Measurements from ENCODE around the gene MYOCOS.
"Not testable (repeated sequence)": the region's sequence is repeated elsewhere in the genome, so short reads cannot be mapped to it uniquely, and the experiment has no call there.

The MYOCOS gene

DNA sequence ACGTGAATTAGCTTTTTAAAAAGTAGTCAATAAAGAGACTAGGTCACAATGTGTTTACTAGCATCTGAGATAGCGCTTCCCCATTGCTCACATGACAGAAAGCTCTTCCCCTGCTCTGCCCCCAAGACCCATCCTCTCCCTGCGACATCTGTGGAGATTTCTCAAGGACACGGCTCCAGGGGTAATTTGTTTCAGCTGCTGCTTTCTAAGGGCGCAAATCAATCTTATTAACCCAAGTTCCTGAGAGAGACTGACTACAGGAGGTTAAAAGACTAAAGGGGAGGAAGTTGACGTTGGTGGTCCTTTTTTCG is at the start of gene MYOCOS:
Gene MYOCOS, plus strand, starts transcription at position 92 of the 311 bp plus-strand sequence. CDS start 1,641 bp downstream, outside the sequence.
- no peak for DNase-seq

- no peak for DNase-seq
Measured at GRCh38 chr1:171576144-171576543, 45.9 kb upstream of the MYOCOS start.

DNA sequence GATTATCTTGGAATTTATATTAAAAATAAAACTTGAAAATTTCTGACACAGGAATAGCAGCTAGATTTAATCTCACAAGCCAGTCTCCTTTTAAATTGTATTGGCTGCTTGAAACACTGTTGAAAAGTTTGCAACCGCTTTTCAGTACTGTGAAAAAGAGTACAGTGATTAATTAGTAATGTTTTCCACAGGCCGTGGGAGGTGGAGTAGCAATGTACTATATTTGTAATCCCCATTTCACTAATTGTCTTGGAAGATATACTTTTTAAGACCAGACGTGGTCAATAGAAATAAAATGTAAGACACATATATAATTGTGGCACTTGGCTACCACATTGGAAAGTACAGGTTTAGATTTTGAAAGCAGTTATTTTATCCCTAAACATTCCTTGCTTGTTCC is 40.8 kb upstream of the MYOCOS start:
- DNase-seq = no peak

DNA sequence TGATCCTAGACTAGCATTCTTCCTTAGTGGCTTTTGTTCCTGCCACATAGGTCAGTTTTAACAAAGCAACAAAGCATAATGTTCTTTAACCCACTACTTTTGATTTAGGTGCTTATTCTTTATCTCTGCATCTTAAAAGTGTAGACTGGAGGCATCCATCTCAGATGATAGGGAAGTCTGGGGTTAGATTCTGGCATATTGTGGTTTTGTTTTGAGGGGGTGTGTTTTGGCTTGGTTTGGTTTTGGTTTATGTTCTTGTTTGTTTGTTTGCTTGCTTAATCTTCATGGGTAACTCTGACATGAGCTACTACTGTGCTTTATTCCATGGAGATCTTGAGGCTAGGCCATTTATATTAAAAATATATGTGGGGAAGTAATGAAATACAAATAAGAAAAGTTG is 40.3 kb upstream of the MYOCOS start:
- DNase-seq = no peak

DNA sequence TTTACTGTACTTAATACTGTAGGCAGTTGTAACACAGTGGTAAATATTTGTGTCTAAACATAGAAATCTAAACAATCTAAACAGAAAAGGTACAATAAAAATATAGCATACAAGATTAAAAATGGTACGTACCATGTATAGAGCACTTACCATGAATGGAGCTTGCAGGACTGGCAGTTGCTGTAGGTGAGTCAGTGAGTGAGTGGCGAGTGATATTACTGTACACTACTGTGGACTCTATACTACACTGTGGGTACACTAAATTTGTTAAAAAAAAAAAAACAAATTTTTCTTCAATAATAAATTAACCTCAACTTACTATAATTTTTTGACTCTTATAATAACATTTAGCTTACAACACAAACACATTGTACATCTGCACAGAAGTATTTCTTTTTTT is 39.5 kb upstream of the MYOCOS start:
- DNase-seq = no peak

- no peak for DNase-seq
Measured at GRCh38 chr1:171583591-171584201, 38.3 kb upstream of the MYOCOS start.

DNA sequence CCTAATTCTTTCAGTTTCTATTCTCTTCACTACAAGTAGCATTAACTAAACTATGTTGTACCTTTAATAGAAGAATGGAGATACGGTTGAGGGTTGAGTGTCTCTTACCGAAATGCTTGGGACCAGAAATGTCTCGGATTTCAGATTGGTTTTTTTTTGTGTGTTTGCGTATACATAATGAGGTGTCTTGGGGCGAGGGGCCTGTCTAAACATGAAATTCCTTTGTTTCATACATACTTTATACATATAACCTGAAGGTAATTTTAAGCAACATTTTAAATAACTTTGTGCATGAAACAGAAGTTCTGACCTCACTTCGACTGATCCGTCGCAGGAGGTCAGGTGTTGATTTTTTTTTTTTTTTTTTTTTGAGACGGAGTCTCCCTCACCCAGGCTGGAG is 36.3 kb upstream of the MYOCOS start:
- DNase-seq = no peak

GRCh38 chr1:171588230-171588629 is 33.8 kb upstream of the MYOCOS start:
- no peak for DNase-seq

GRCh38 chr1:171590022-171590421 is 32.0 kb upstream of the MYOCOS start:
- no peak for DNase-seq

DNA sequence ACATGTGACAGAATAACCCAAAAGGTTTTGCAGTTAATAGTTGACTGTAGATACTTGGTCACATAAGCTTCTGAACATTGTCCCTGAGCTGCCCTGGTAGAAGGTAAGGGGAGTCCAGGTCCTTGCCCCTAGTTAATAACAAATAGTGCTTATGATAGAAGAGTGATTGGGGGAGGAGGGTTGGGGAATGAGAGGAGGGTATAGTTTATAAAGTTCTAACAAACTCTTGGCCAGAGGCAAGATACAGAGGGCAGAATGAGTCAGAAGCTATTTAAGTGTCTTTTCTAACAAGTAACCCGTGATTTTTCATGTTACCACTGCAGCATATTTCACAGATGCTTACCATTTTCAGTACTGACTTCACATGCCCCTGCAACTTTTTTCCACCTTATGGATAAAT is 26.7 kb upstream of the MYOCOS start:
- no peak for DNase-seq

- no peak for DNase-seq
Measured at GRCh38 chr1:171596119-171596518, 25.9 kb upstream of the MYOCOS start.

- no peak for DNase-seq
Measured at GRCh38 chr1:171596705-171597104, 25.3 kb upstream of the MYOCOS start.

DNA sequence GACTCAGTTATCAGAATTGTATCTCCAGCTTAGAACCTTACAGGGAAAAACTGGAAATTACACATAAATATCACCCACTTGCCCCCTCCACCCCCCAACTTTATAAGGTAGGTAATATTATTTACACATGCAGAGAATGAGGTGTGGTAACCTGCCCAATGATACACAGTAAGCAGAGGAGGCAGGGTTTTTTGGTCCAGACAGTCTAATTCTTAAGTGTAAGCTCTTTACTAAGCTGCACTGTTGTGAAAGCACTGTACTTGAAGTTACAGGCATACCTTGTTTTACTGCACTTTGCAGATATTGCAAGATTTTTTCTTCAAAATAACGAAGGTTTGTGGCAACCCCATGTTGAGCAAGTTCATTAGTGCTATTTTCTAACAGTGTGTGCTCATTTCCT is 24.8 kb upstream of the MYOCOS start:
- no peak for DNase-seq

GRCh38 chr1:171600310-171600709 is 21.7 kb upstream of the MYOCOS start:
- not testable (repeated sequence) for DNase-seq

DNA sequence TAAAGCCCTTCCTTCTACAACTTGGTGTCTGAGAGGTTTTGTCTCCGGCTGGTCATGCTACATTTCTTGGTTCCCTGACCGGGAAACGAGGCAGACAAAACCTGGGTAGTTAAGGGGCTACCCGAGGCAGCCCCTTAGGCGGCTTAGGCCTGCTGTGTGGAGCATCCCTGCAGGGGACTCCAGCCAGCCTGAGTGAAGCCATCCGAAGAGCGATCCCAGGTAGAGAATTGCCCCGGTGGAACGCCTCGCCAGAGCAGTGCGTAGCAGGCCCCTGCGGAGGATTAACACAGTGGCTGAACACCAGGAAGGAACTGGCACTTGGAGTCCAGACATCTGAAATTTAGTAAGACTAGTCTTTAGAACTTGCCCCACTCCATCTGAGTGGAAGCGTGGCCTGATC is 21.2 kb upstream of the MYOCOS start:
- DNase-seq = no peak

- not testable (repeated sequence) for DNase-seq
Measured at GRCh38 chr1:171603042-171603441, 19.0 kb upstream of the MYOCOS start.

DNA sequence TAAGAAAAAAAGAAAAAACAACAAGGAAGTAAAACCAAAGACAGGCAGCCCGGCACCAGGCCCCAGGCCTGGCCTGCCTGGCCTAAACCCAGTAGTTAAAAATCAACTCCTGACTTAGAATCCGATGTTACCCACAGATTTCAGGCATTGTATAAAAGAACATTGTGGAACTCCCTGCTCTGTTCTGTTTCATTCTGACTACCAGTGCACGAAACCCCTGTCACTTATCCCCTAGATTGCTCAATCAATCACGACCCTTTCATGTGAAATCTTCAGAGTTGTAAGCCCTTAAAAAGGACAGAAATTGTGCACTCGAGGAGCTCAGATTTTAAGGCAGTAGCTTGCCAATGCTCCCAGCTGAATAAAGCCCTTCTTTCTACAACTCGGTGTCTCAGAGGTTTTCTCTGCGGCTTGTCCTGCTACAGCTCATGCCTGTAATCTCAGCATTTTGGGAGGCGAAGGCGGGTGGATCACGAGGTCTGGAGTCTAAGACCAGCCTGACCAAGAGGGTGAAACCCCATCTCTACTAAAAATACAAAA is 15.6 kb upstream of the MYOCOS start:
- no peak for DNase-seq

GRCh38 chr1:171610385-171610784 is 11.7 kb upstream of the MYOCOS start:
- DNase-seq = no peak

- DNase-seq = no peak
Measured at GRCh38 chr1:171611306-171611705, 10.7 kb upstream of the MYOCOS start.

DNA sequence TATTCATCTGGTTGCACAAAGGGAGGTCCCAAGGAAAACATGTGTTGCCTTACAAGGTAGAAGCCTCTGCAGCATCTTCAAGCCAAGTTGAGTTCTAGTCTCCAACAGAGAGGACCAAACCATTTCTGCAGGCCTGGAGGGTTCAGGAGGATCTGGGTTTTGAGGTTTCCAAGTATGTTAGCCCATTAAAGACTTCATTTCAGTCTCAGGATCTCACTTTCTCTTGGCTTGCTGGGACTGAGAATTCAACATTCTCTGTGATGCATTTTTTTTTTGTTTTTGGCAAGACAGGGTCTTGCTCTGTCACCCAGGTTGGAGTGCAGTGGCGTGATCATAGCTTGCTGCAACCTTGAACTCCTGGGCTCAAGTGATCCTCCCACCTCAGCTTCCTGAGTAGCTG is 8.8 kb upstream of the MYOCOS start:
- DNase-seq = no peak

DNA sequence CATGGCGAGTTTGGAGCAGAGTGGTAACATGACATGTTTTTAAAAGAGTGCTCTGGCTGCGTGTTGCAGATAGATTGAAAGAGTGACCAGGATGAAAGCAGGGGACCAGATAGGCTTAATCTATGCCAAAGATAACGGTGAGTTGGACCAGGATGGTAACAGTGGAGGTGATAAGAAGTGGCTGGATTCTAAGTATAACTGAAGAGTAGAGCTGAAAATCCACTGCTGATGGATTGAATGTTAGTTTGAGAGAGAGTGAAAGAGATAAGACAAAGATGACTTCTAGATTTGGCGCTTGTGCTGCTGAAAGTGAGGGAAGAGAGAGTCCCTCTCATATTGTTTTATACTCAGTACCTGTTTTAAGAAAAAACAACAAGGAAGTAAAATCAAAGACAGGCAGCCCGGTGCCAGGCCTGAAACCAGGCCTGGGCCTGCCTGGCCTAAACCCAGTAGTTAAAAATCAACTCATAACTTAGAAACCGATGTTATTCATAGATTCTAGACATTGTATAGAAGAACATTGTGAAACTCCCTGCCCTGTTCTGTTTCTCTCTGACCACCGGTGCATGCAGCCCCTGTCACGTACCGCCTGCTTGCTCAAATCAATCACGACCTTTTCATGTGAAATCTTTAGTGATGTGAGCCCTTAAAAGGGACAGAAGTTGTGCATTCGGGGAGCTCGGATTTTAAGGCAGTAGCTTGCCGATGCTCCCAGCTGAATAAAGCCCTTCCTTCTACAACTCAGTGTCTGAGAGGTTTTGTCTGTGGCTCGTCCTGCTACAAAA is 6.7 kb upstream of the MYOCOS start:
- DNase-seq = not testable (repeated sequence)

DNA sequence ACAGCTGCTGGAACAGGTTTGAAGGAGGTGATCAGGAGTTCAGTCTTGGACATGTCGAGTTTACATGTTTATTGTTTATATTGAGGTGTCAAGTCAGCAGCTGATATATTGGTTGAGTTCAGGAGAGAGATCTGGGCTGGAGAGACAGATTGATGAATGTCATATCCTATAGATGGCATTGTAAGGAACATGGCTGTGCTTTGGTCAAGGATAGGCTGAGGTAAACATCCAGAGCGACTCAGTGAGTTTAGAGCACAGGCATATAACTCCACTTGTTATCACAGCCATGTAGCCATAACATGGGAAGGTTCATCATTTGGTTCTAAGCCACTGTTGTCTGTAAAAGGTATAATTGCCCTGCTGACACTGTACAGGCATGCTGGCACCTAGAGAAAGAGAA is 5.5 kb upstream of the MYOCOS start:
- no peak for DNase-seq

GRCh38 chr1:171623651-171624331 is 1.7 kb downstream of the MYOCOS start:
- no peak for DNase-seq

DNA sequence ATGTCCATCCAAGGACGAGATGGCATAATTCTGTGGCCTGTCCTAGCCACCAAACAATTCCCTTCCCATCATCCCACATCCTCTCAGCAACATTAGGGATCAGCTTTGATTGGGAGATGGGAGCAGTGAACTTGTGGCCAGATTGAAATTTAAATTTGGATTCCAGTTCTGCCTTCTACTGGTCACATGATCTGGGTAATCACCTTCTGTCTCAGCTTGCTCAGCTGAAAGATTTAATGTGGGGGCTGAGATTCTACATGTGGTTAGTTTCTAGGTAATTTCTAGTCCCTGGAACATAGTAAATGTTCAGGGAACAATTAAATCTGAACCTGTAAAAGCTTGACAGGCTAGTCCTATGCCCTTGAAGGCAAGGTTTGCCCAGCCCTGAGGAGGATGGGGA is 3.2 kb downstream of the MYOCOS start:
- DNase-seq = no peak
